Measurements from ENCODE around the gene ASCL2. TPM values are rescaled to one million over a fixed set of nuclear protein-coding genes. Genes with fewer than 3 reads are reported as not detected.

The ASCL2 gene
- total RNA-seq, 1 experiment from 2014 or later = 0.35 TPM

DNA sequence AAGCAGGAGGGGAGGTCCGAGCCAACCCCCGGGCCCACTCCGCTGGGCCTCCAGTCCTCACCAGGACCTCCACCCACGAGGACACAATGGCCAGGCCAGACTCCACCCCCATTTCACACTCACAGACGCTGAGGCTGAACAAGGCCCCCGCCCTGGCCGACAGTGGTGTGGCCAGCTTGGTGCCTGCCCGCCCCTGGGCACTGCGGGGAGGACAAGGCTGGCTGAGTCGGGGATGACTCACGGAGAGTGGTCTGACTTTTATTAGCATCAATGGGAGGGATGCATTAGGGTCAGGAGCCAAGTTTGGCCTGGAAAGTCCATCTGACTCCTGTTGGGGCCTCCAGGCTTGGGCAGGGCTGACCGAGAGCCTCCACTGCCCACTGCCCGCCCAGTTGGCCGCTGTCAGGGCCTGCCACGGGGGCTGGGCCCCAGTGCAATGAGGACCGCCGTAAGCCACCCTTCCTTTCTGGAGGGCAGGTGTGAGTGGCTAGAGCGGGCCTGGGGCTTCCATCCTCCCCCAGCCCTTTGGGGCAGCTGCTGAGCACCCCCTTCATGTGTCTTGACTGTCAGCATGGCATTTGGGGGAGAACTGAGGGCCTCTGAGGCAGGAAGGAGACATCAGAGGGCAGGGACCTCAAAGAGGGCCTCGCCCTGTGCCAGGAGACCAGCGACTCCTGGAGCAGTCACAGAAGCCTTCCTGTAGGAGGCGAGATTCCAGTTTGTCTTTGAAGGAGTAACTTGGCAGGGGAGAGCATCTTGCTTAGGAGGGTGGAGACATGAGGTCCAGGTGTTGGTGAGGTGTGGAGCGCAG, 42.0 kb upstream of the ASCL2 start:
- H3K14ac ChIP-seq (ENCODE audit: insufficient read depth, low read length) = peak overlapping the region; percentile 45; the same call in 1 of the 2 replicates
- Mint-ChIP-seq H3K4me3 (no peak overlapping the region), H3K27ac (no peak overlapping the region), H3K9me3 (no peaks in the 10 kb centered on the region), H3K27me3 (ENCODE audit: low read depth) (peaks cover 7% of the 10 kb centered on the region), H3K4me1 (no peaks in the 10 kb centered on the region), H3K36me3 (ENCODE audit: insufficient read depth in 1 of 3, low read depth in 3 of 3) (no peaks in the 10 kb centered on the region)
- no peak overlapping the region for H4K91ac ChIP-seq (ENCODE audit: insufficient read length, low read depth, low read length)
- no peak overlapping the region for H3K4ac ChIP-seq (ENCODE audit: low read depth, low read length)
- H2BK15ac ChIP-seq (ENCODE audit: low read depth, low read length) = no peak overlapping the region
- no peaks in the 10 kb centered on the region for H3K9me3 ChIP-seq (ENCODE audit: control insufficient read depth, low read depth, low read length)
- no peaks in the 10 kb centered on the region for H3K79me1 ChIP-seq (ENCODE audit: insufficient read depth, low read depth, low read length, poor library complexity, severe bottlenecking)
- no peaks in the 10 kb centered on the region for H4K20me1 ChIP-seq (ENCODE audit: control insufficient read depth, insufficient read depth, insufficient read length)
- no peak overlapping the region for H2BK20ac ChIP-seq (ENCODE audit: low read depth, low read length, poor library complexity, severe bottlenecking)
- no peak overlapping the region for H2BK5ac ChIP-seq (ENCODE audit: insufficient read length, low read length)
- no peaks in the 10 kb centered on the region for H3K27me3 ChIP-seq (ENCODE audit: insufficient read depth, low read length)
- H3T11ph ChIP-seq (ENCODE audit: low read length) = no peak overlapping the region
- no CpG with 5 or more reads among the region's 22 CpGs for WGBS (ENCODE audit: extremely low coverage, insufficient read length, low lambda C conversion rate)
- H3K4me1 ChIP-seq (ENCODE audit: insufficient read depth, low read length) = no peaks in the 10 kb centered on the region
- H2BK120ac ChIP-seq (ENCODE audit: low read depth, low read length, poor library complexity, severe bottlenecking) = no peak overlapping the region
- H4K5ac ChIP-seq (ENCODE audit: insufficient read length, low read depth, low read length) = no peak overlapping the region
- H3K4me2 ChIP-seq (ENCODE audit: insufficient read depth, insufficient read length, low read length) = no peak overlapping the region
- no peak overlapping the region for H3K9ac ChIP-seq (ENCODE audit: extremely low read depth, insufficient read length, low read length)
- no peak overlapping the region for H3K23ac ChIP-seq (ENCODE audit: insufficient read length, low read depth, low read length)
- H3K79me2 ChIP-seq (ENCODE audit: insufficient read depth, low read length) = no peaks in the 10 kb centered on the region
- H2AFZ ChIP-seq (ENCODE audit: low read length) = no peak overlapping the region
- H3K56ac ChIP-seq (ENCODE audit: insufficient read length, low read depth, low read length) = no peak overlapping the region
- DNase-seq = no peak
- no peak overlapping the region for H2BK12ac ChIP-seq (ENCODE audit: insufficient read length, low read depth, low read length)
- no peak overlapping the region for H2AK5ac ChIP-seq (ENCODE audit: insufficient read length, low read length)
- TF ChIP-seq, protein P1, sequence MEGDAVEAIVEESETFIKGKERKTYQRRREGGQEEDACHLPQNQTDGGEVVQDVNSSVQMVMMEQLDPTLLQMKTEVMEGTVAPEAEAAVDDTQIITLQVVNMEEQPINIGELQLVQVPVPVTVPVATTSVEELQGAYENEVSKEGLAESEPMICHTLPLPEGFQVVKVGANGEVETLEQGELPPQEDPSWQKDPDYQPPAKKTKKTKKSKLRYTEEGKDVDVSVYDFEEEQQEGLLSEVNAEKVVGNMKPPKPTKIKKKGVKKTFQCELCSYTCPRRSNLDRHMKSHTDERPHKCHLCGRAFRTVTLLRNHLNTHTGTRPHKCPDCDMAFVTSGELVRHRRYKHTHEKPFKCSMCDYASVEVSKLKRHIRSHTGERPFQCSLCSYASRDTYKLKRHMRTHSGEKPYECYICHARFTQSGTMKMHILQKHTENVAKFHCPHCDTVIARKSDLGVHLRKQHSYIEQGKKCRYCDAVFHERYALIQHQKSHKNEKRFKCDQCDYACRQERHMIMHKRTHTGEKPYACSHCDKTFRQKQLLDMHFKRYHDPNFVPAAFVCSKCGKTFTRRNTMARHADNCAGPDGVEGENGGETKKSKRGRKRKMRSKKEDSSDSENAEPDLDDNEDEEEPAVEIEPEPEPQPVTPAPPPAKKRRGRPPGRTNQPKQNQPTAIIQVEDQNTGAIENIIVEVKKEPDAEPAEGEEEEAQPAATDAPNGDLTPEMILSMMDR (conservative IDR thresholded peaks at IDR 0.05) = peak; percentile 46; the same call in 2 of the 3 replicates
- H4K8ac ChIP-seq (replicated peaks; ENCODE audit: insufficient read length, low read depth, low read length) = no peak overlapping the region
- H3K27ac ChIP-seq (ENCODE audit: insufficient read length, low read depth, low read length) = no peak overlapping the region
- no peaks in the 10 kb centered on the region for H3K23me2 ChIP-seq (ENCODE audit: insufficient read length, low read depth, low read length, poor library complexity, severe bottlenecking)
- no peak overlapping the region for H3K18ac ChIP-seq (ENCODE audit: insufficient read length, low read depth, low read length)

All from H9 (cell line).